ENCODE measurements around the gene TMEM255B.

Gene TMEM255B

DNA sequence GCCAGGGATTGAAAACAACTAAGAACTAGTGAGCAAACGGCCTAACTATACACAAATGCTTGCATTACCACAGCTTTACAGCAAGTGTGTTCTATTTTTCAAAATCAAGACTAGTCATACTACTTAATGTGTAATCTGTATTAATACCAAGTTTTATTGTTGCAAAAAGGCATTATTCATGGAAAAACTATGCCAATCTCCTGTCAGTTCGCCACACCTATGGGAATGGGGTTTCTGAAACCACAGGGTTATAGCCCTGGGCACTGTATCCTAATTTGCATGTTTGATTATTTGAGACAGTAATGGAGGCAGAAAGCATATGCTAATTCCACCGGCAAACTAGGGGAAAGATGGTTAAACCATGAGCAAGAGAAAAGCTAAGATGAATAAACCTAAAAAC, 90.5 kb downstream of the TMEM255B start:
- no peak for DNase-seq (ENCODE audit: low spot score)

DNA sequence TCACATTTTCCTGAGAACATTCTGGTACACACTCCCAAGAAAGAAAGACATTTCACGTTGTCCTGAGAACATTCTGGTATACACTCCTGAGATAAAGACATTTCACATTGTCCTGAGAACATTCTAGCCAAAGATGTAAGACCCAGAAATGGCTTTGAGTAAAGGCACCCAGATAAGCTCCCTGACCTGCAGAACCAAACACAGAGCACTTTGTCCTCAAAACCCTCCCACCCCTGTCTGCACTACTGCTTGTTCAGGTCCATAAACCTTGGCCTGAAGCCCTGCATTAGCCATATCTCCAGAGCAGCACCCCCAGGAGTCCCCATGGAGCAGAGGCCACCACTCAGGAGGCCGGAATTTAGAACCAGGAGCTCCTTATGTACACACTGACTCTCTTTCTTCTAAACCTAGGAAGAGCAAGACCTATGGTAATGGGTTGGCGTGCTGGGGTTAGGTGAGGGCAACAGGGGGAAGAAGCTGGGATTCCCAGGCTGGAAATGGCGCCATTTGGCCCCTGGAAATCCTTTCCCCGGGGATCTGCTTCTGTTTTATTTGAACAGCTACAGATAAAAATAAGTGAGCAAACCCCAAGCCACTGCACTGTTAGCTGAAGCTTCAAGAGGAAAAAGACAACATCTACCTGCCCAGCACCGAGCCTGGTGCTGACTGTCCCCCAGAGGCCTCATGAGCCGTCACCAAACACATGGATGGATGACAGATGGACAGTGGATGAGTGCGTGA, 91.1 kb downstream of the TMEM255B start:
- DNase-seq (ENCODE audit: low spot score), result no peak

DNA sequence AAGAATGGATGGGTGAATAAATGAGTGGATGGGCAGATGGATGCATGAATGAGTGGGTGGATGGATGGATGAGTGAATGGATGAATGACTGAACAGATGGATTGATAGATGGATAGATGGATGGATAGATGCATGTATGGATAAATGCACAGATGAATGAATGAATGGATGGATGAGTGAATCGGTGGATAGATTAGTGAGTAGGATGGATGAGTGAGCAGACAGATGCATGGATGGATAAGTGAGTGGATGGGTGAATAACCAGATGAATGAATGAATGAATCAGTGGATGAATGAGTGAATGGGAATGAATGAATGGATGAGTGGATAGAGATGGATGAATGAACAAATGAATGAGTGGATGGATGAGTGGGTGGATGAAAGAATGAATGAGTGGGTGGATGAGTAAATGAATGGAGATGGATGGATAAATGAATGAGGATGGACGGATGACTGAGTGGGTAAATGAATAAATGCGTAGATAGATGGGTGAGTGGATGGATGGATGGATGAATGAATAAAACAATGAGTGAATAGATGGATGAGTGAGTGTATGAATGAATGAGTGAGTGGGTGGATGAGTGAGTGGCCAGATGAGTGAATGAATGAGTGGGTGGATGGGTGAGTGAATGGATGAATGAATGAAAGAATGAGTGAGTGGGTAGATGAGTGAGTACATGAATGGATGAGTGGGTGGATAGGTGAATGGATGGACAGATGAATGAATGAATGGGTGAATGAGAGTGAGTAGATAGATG, 91.9 kb downstream of the TMEM255B start:
- DNase-seq (ENCODE audit: low spot score), result no peak

DNA sequence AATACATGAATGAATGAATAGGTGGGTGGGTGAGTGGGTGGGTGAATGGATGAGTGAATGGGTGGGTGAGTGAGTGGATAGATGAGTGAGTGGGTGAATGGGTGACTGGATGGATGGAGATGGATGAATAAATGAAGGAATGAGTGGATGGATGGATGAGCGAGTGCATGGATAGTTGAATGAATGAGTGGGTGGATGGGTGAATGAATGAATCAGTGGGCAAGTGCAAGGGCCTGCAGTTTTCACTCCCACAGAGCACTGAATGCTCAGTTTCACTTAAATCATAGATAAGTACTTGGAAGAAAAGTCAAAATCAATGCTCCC, 92.4 kb downstream of the TMEM255B start:
- DNase-seq (ENCODE audit: low spot score), result no peak

DNA sequence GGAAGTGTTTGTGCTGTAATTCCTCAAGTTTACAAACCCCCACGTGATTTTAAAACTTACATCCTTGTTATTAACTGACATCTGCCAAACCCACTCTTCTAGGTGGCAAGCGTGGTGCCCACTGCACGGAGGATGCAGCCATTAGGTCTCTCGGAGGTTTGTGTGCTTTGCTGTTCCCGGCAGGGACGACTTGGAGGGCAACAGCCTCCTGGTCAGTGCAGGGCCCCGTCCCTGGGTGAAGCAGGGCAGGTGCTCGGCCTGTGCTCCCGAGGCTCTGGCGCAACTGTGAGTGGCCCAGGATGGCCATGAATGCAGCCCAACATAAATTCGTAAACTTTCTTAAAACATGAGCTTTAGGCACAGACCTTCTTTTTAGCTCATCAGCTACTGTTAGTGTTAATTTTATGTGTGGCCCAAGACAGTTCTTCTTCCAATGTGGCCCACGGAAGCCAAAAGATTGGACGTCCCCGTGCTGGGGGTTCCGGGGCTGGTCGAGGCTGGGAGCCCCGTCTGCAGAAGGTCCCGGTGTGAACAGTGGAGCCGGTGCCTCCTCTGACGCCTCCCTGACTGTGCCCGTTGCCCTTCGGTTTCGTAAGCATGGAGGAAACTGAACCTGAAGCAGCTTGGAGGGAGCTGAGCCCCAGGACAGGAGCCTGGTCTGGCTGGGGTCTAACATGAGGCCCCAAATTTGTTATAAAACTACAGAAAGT, 93.0 kb downstream of the TMEM255B start:
- DNase-seq (ENCODE audit: low spot score), result no peak

DNA sequence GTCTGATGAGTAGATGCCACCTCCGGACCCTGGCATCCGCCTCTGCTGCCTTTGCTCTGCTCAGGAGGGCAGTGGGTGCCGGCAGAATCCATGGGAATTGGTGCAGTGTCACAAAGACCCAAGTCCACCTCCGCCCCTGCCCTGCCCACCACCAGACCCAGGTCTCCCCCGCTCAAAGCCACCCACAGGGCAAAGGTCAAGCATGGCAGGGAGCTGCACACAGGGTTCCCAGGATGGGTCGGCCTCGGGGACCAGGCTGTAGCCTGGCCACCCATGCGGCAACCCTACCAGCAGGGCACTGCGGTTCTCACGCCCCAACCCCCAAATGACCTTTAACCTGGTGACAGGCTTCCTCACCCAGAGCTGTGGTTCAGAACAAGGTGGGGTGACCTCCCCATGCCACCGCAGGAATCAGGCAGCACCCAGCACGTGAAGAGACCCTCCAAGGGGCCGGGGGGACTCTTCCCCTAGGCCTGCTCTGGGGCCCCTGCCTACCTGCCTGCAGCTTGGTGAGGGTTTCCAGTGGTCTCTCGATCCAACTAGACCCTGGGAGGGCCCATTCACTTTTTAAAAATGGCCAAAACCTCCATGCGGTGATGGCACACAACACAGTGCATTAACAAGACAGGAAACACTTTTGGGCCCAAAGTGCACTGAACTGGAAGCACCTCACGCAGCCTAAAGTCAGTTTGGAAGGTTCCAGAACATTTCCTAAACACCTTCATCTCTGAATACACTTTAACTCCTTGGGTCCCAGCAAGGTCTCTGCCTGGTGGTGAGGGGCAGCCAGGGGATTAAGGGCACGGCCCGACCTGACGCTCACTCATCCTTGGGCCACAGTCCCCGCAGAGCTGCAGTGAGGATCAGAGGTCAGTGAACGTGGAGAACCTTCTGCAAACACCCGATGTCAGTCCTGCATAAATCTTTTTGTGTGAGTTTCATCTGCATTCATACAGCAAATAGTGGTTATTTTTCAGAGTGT, 93.8 kb downstream of the TMEM255B start:
- DNase-seq (ENCODE audit: low spot score), result no peak

DNA sequence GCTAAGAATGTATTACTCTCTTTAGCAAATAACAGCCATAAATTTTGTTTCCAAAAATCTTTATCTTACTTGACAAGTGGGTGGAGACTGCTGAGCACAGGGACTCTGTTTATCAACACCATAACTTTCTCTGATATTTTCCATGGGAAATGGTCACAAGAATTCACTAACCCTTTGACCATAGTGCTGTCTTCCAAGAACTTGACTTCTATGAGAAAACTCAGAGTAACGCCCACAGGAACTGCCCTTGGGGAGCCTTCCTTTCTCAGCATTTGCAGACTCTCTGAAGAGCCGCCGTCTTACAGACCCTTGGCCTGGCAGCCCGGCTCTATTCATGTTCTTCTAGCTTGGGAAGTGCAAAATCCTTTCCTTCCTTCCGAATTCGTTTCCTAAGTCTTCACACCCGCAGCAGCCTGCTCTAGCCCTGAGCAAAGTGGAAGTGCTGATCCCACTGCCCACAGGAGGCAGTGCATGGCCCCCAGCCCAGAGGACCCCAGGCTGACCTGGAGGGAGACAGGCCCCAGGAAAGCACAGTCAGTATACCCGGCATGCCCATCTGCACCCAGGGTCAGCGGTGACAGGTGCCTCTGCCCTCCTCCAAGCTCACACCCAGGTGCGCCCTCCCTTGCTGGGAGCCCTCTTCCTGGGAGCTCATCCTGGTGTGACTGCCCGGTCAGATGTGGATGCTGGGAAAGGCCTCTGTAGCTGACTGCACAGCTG, 94.7 kb downstream of the TMEM255B start:
- no peak for DNase-seq (ENCODE audit: low spot score)

DNA sequence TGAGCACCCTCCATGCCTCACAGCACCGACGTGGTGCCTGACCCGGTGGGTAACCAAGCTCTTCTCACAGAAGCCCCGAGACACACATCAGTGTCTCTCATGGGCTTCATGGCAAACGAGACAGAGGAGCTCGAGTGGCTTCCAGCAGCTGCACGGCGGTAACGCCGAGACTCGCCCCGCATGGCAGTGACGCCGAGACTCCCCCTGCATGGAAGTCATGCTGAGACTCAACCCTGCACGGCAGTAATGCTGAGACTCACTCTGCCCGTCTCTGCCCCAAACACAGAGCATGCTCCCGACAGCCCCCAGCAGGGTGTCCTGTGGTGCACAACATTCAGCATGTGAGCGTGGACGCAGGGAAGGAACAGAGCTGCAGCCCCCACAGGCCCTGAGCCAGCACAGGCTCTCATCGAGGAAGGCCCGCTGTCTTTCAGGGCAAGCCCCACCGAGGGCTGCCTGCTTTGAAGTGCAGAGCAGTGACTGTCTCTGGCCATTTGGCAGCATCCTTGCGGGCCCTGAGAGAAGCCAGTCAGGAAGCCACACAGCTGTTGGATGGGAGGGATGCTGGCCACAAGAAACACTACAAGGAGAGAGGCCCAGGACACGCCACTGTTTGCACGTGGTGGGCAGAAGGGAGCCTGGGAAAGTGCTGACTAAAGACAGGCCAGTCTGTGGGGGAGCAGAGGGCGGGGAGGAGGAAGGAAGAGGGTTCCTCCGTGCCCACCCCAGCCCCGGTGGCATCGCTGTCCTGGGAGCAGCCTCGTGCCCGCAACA, 95.4 kb downstream of the TMEM255B start:
- DNase-seq (ENCODE audit: low spot score), result no peak

DNA sequence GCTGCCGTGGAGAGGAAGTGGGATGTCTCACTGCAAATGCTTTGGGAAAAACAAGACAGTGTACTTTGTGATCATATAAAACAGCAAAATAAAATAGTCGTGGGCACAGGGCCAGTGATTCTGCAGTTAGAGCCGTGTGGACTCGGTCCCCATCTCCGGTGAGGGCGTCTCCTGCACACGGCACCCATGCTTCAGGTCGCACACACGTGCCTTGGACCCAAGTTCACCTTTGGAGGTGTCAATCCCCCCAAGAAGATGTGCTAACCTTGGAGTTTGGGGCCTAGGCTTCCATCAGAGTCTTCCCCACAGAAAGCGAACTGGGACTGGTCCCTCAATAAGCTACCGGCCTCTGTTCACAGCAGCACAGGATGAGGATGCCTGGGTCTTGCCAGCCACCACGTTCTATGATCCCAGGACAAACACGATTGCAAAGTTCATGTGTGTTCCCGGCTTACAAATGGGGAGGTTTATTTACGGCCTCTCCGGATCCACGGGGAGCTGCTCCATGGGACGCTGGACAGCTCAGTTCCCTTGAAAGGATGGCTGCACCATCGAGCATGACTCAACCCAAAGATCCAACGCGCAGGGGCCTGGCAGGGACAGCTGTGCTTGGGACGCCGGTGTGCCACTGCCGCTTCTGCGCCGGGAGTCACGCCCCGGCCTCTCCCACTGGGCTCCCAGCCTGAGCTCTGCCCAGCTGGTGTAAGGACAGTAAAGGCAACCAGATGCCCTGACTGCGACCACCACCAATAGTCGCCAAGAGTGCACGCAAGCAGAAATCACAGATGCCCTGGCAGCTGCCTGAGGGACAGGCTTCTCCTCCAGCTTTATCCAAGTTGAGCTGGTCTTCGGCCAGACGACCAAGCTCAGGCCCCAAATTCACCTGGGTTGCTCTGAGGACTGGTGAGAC, 96.2 kb downstream of the TMEM255B start:
- no peak for DNase-seq (ENCODE audit: low spot score)

DNA sequence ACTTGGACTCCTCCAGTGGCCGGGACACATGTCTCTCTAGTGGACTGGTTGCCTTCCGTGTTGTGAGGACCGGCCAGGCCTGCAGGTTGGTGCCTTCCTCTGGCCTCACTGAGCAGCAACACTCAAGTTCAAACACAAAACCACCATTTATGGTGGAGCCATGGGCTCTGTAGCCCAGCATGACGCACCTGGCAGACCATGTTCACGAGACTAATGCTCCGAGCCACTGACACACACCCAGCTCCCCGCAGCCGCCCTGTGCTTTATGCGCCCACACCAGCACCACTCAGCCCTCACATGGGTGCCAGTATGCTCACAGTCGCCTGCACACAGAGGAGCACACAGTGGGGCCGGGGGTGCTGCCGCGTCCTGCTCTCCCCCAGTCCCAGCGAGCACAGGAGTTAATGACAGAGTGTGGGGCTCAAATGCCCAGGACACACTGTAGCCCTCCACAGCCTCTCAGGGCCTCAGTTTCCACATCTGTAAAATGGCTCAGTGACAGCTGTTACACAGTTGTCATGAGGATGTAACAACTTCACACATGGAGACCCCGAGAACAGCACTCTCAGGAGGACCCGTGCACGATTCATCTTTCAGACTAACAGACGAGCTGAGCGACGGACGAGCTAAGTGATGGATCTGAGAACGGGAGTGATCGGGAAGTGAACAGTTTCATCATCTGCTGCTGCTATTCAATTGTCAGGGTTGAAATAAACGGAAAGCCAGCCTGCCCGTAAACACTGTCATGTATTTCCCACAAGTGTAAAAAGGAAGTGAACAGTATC, 97.1 kb downstream of the TMEM255B start:
- no peak for DNase-seq (ENCODE audit: low spot score)

DNA sequence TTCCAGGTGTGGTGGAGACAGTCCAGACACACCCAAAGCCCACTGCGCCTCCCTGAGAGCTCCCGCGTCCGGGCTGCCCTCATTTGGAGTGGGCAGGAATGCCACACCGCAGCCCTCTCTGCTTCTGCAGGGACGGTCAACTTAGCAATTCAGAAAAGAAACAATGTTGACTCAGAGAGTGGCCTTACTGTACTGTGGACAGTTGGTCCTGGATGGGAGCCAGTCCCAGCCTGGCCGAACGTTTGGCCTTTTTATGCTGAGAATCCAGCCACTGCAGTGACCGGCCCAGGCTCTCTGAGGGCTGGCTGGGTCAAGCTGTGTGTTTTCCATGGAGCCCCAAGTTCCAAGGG, 97.7 kb downstream of the TMEM255B start:
- no peak for DNase-seq (ENCODE audit: low spot score)

DNA sequence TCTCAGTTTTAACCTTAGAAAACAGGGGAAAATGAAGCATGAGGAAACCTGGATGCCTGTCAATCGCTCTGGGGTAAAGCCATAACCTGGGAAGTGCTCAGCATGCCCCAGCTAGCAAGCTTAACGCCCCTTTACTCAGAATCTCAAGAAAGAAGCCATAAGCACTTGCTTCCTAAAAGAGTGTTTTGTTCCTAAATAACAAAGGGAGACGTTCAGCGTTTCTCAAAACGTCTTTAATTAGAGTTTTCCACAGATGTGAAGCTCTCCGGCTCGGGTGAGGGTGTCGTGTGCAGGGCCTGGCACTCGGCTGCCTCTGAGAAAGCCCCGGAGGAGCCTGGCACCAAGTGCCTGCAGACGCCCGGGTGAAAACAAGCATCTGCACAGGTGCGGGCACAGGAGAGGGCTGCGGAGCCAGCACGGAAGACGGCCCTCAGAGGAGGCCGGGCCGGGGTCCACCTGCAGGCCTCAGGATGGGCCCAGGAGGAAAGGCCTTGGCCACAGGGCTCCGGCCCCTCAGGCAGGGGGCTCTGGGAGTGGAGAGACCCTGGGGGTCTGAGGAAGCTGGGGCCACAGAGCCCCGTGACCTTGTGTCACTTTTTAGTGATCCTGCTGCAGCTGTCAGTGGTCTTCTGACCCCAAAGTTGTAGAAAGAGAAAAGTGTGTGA, 98.6 kb downstream of the TMEM255B start:
- DNase-seq (ENCODE audit: low spot score), result no peak

DNA sequence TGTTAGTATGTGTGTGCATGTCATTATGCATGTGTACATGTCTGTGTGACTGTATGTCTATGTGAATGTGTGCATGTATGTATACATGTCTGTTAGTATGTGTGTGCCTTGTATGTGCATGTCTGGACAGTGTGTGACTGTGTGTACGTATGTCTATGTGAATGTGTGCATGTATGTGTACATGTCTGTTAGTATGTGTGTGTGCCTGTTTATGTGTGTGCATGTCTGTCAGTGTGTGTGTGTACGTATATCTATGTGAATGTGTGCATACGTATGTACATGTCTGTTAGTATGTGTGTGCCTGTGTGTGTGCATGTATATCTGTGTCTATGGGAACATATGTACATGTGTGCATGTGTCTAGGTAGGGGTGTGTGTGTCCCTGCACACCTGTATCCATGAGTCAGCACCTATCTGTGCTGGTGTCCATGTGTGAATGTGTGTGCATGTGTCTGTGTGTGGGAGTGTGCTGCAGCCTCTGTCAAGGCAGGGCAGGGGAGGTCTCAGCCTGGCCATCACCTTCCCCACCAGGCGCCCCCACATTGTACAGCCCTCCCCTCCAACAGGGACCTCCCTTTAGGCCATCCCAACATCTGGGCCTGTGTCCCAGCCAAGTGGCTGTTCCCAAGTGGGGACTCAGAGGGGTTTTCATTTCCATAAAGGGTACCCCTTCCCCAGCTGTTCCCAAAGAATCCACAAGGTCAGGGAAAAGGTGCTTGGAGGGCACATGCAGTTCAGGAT, 100.5 kb downstream of the TMEM255B start:
- DNase-seq (ENCODE audit: low spot score), result no peak

DNA sequence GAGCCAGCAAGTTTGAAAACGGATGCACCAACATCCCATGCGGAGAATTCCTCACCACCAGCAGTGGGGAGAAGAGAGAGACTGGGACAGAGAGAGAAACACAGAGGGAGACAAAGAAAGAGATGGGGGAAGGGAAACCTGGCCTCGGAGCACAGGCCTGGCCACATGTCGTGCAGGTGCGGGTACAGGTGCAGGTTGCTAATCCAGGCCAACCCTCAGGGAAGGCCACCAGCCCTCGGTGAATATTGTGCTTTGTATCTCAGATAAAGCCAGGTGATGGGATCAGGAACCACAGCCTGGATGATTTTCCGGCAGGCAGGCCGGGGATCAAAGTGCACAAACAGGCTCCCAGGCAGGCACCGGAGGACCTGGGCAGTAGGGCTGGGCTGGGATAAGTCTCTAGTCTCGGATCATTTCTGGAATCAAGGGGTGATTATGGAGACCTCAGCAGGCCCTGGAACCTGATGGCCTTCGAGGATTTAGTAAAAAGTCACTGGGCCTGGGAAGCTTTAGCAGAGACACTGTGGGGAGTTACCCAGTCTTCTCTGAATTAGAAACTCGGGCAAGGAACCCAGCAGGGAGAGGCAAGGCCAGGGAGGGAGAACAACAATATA, 101.1 kb downstream of the TMEM255B start:
- no peak for DNase-seq (ENCODE audit: low spot score)

DNA sequence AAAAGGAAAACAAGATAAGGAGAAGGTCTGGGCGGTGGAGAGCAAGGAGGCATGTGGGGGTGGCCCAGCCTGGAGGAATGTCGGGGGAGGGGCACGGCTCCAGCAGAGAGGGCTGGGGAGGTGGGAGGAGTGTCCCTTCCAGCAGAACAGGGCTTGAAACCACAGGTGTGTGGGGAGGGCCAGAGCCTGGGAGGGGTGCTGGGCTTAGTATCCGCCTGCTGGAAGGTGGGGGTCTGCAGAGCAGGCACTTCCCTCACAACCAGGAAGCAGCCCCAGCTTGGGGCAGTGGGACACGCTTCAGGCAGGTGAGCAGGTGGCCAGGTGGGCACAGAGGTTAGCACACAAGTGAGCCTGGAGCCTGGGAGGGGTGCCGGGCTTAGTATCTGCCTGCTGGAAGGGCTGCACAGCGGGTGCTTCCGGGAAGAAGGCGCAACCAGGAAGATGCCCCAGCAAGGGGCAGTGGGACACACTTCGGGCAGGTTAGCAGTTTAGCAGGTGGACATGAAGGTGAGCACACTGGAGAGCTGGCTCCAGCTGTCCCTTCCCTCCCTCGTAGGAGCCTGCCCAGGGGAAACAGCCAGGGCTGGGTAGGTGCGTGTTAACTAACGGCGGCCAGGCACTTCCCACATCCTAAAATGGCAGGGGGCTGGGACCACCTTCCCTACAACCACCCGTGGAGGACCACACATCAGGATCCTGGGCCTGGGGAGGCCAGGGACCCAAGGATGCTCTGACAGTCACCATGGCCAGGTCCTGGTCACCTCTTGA, 101.8 kb downstream of the TMEM255B start:
- no peak for DNase-seq (ENCODE audit: low spot score)

DNA sequence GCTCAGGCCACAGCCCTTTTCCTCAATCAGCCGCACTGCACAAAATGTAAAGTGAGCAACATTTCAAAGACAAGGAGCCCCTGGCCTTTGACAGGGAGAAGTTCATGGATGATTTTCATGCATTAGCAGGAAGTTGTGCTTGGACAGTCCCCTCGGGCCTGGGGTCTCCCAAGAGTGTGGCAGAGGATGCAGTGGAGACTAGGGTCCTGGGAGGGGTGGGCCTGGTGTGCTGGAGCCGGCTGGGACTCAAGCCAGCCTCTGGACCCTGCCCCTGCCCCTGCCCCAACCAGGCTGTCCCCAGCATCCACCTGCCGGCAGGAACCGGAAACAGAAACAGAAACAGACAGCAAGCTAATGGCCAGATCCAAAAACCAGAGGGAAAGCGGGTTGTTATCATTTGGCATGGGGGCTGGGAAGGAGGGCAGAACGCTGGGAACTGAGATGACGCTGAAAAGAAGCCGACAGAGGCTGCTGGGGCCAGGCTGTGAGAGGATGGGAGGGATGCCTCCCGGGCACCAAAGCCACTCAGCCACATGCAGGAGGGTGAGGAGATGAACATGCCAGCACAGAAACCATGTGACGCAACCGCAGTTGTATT, 102.5 kb downstream of the TMEM255B start:
- no peak for DNase-seq (ENCODE audit: low spot score)
